H1 (cell line): ENCODE results near the gene KCNH4.

Experiments
- HDAC2 ChIP-seq, 2 experiments: fragments of 300-600 bp in 1 of 2; sonication (generic) in 1 of 2; IDR thresholded peaks; 2 replicates each; pipeline ENCODE4 v1.6.1; 2011 to 2012; ENCODE audit warnings: low read depth in 2 of 2, low read length in 2 of 2, mild to moderate bottlenecking in 2 of 2, moderate library complexity in 2 of 2, borderline replicate concordance in 1 of 2, inconsistent platforms in 1 of 2
- POLR2A ChIP-seq, 2 experiments: IDR thresholded peaks; 1 replicate in 1 of 2; 2 replicates in 1 of 2; pipeline ENCODE4 v1.6.1; 2011; ENCODE audit warnings: low read depth in 2 of 2, low read length in 2 of 2, mild to moderate bottlenecking in 2 of 2; ENCODE audit errors: control extremely low read depth in 1 of 2
- RAD21 ChIP-seq, 2 experiments: IDR thresholded peaks in 1 of 2; conservative IDR thresholded peaks in 1 of 2; 2 replicates each; pipeline ENCODE4 v1.6.1; 2011; ENCODE audit warnings: low read depth in 2 of 2, low read length in 2 of 2, improper control_type of control experiment in 1 of 2, inconsistent platforms in 1 of 2, mild to moderate bottlenecking in 1 of 2, moderate library complexity in 1 of 2
- RFX5 ChIP-seq: IDR thresholded peaks from 2 replicates; pipeline ENCODE4 v1.6.1; 2011; ENCODE audit warnings: low read depth, low read length, improper control_type of control experiment, borderline replicate concordance
- SUZ12 ChIP-seq: fragments of 200-600 bp; sonication (generic); IDR thresholded peaks from 2 replicates; pipeline ENCODE4 v1.6.1; 2012; ENCODE audit warnings: mild to moderate bottlenecking, inconsistent platforms, low read length, moderate library complexity, mixed read lengths
- ZNF274 ChIP-seq: IDR thresholded peaks from 2 replicates; pipeline ENCODE4 v1.7.0; 2012; ENCODE audit warnings: low read length, borderline replicate concordance; ENCODE audit errors: extremely low read depth
- TF ChIP-seq, protein P1 (sequence below), 3 experiments: IDR thresholded peaks; 1 replicate in 2 of 3; 2 replicates in 1 of 3; pipeline versions ENCODE4 v1.5.1 to v1.6.1; 2011; ENCODE audit warnings: low read length in 3 of 3, mild to moderate bottlenecking in 3 of 3, inconsistent platforms in 2 of 3, low read depth in 1 of 3, moderate library complexity in 1 of 3; ENCODE audit not compliant: insufficient read depth in 1 of 3; ENCODE audit errors: control extremely low read depth in 1 of 3
- TF ChIP-seq, protein P2 (sequence below): IDR thresholded peaks from 2 replicates; pipeline ENCODE4 v1.6.1; 2011; ENCODE audit warnings: low read length, improper control_type of control experiment

DNA sequence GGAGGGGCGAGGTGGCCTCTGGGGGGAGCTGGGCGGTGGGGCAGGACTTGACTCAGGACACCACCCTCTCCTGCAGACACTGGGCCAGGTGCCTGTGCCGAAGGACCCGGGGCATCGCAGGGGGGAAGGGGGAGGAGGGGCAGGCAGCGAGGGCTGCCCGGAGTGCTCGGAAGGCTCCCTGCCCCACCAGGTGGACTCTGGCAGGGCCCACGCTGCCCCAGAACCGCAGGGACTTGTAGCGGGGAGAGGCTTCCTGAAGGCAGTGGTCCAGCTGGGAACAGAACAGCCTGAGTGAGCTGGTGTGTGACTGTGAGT lies 8.7 kb upstream of the KCNH4 start:
- no peak for TF ChIP-seq SUZ12
- TF ChIP-seq, protein P1, sequence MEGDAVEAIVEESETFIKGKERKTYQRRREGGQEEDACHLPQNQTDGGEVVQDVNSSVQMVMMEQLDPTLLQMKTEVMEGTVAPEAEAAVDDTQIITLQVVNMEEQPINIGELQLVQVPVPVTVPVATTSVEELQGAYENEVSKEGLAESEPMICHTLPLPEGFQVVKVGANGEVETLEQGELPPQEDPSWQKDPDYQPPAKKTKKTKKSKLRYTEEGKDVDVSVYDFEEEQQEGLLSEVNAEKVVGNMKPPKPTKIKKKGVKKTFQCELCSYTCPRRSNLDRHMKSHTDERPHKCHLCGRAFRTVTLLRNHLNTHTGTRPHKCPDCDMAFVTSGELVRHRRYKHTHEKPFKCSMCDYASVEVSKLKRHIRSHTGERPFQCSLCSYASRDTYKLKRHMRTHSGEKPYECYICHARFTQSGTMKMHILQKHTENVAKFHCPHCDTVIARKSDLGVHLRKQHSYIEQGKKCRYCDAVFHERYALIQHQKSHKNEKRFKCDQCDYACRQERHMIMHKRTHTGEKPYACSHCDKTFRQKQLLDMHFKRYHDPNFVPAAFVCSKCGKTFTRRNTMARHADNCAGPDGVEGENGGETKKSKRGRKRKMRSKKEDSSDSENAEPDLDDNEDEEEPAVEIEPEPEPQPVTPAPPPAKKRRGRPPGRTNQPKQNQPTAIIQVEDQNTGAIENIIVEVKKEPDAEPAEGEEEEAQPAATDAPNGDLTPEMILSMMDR (IDR thresholded peaks at IDR 0.05; ENCODE audit: control extremely low read depth in 1 of 3, insufficient read depth in 1 of 3, low read depth in 1 of 3, low read length in 3 of 3): no peak
- no peak for TF ChIP-seq HDAC2 (IDR thresholded peaks at IDR 0.05; ENCODE audit: borderline replicate concordance in 1 of 2, low read depth in 2 of 2, low read length in 2 of 2)
- TF ChIP-seq ZNF274: no peak
- TF ChIP-seq RAD21 (IDR thresholded peaks at IDR 0.05 in 1 of 2, conservative IDR thresholded peaks at IDR 0.05 in 1 of 2; ENCODE audit: low read depth in 2 of 2, low read length in 2 of 2): no peak
- TF ChIP-seq, protein P2, sequence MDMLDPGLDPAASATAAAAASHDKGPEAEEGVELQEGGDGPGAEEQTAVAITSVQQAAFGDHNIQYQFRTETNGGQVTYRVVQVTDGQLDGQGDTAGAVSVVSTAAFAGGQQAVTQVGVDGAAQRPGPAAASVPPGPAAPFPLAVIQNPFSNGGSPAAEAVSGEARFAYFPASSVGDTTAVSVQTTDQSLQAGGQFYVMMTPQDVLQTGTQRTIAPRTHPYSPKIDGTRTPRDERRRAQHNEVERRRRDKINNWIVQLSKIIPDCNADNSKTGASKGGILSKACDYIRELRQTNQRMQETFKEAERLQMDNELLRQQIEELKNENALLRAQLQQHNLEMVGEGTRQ: no peak
- TF ChIP-seq RFX5: no peak
- no peak for TF ChIP-seq POLR2A (IDR thresholded peaks at IDR 0.05; ENCODE audit: control extremely low read depth in 1 of 2, low read depth in 2 of 2, low read length in 2 of 2)
